PFSK-1 (cell line): Measurements from ENCODE around the gene NMRAL1.

Experiments used
- FOXP2 ChIP-seq: optimal IDR thresholded peaks from 2 replicates; pipeline ENCODE3; 2011; ENCODE audit warnings: borderline replicate concordance, control low read depth, inconsistent platforms; ENCODE audit not compliant: insufficient read depth; ENCODE audit errors: extremely low read length, extremely low read depth
- POLR2AphosphoS5 ChIP-seq: IDR thresholded peaks from 2 replicates; pipeline ENCODE4 v1.6.1; 2012; ENCODE audit warnings: low read depth, mild to moderate bottlenecking, control low read depth, low read length, moderate library complexity
- SIN3A ChIP-seq: IDR thresholded peaks from 2 replicates; pipeline ENCODE4 v1.6.1; 2012; ENCODE audit warnings: mild to moderate bottlenecking, low read length, moderate library complexity, borderline replicate concordance; ENCODE audit not compliant: insufficient read depth
- TAF1 ChIP-seq: IDR thresholded peaks from 2 replicates; pipeline ENCODE4 v1.6.1; 2012; ENCODE audit warnings: low read length, control low read depth, borderline replicate concordance; ENCODE audit not compliant: insufficient read depth
- TF ChIP-seq, protein P1 (sequence below), 2 experiments: IDR thresholded peaks; 2 replicates each; pipeline versions ENCODE4 v1.6.1 to v1.8.0; 2011 to 2012; ENCODE audit warnings: low read depth in 2 of 2, low read length in 2 of 2, control low read depth in 1 of 2, inconsistent platforms in 1 of 2, mild to moderate bottlenecking in 1 of 2, moderate library complexity in 1 of 2; ENCODE audit not compliant: insufficient read depth in 1 of 2

DNA sequence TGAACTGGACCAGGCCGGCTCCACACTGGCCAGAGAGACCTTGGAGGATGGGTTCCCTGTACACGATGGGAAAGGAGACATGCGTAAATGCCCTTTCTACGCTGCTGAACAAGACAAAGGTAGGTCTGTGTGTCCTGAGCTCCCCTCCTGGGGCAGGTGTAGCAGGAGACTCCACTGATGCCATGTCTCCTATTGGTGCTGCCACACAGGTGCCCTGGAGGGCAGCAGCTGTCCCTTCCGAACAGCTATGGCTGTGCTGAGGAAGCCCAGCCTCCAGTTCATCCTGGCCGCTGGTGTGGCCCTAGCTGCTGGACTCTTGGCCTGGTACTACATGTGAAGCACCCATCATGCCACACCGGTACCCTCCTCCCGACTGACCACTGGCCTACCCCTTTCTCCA, 35.0 kb upstream of the NMRAL1 start:
- TF ChIP-seq SIN3A (no peak), POLR2AphosphoS5 (no peak), TAF1 (no peak), FOXP2 (no peak)
- TF ChIP-seq, protein P1, sequence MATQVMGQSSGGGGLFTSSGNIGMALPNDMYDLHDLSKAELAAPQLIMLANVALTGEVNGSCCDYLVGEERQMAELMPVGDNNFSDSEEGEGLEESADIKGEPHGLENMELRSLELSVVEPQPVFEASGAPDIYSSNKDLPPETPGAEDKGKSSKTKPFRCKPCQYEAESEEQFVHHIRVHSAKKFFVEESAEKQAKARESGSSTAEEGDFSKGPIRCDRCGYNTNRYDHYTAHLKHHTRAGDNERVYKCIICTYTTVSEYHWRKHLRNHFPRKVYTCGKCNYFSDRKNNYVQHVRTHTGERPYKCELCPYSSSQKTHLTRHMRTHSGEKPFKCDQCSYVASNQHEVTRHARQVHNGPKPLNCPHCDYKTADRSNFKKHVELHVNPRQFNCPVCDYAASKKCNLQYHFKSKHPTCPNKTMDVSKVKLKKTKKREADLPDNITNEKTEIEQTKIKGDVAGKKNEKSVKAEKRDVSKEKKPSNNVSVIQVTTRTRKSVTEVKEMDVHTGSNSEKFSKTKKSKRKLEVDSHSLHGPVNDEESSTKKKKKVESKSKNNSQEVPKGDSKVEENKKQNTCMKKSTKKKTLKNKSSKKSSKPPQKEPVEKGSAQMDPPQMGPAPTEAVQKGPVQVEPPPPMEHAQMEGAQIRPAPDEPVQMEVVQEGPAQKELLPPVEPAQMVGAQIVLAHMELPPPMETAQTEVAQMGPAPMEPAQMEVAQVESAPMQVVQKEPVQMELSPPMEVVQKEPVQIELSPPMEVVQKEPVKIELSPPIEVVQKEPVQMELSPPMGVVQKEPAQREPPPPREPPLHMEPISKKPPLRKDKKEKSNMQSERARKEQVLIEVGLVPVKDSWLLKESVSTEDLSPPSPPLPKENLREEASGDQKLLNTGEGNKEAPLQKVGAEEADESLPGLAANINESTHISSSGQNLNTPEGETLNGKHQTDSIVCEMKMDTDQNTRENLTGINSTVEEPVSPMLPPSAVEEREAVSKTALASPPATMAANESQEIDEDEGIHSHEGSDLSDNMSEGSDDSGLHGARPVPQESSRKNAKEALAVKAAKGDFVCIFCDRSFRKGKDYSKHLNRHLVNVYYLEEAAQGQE (IDR thresholded peaks at IDR 0.05; ENCODE audit: insufficient read depth in 1 of 2, low read depth in 2 of 2, low read length in 2 of 2) = no peak
